Epithelial cell of esophagus (primary cell): Measurements from ENCODE around the gene PROC.

Experiments used
- DNase-seq: peaks from one replicate; pipeline ENCODE4 v3.0.0; 2010; ENCODE audit warnings: low read depth
- H3K4me3 ChIP-seq: 2 replicates; pipeline ENCODE4 v1.5.1; 2011; ENCODE audit warnings: mild to moderate bottlenecking, low read length, control low read depth
- TF ChIP-seq, protein P1 (sequence below): IDR thresholded peaks from 2 replicates; pipeline ENCODE4 v1.5.1; 2011; ENCODE audit warnings: low read depth, mild to moderate bottlenecking, low read length, control low read depth, inconsistent platforms; ENCODE audit not compliant: insufficient read depth; ENCODE audit errors: missing control alignments

The PROC gene

GRCh38 chr2:127429844-127430425 is 11.7 kb downstream of the PROC start:
- H3K4me3 ChIP-seq, result no peak overlapping the region
- DNase-seq, result no peak
- TF ChIP-seq, protein P1, sequence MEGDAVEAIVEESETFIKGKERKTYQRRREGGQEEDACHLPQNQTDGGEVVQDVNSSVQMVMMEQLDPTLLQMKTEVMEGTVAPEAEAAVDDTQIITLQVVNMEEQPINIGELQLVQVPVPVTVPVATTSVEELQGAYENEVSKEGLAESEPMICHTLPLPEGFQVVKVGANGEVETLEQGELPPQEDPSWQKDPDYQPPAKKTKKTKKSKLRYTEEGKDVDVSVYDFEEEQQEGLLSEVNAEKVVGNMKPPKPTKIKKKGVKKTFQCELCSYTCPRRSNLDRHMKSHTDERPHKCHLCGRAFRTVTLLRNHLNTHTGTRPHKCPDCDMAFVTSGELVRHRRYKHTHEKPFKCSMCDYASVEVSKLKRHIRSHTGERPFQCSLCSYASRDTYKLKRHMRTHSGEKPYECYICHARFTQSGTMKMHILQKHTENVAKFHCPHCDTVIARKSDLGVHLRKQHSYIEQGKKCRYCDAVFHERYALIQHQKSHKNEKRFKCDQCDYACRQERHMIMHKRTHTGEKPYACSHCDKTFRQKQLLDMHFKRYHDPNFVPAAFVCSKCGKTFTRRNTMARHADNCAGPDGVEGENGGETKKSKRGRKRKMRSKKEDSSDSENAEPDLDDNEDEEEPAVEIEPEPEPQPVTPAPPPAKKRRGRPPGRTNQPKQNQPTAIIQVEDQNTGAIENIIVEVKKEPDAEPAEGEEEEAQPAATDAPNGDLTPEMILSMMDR, result no peak

- no peak for DNase-seq
- TF ChIP-seq, protein P1, result no peak
Observed at GRCh38 chr2:127431408-127432023, 13.3 kb downstream of the PROC start.

DNA sequence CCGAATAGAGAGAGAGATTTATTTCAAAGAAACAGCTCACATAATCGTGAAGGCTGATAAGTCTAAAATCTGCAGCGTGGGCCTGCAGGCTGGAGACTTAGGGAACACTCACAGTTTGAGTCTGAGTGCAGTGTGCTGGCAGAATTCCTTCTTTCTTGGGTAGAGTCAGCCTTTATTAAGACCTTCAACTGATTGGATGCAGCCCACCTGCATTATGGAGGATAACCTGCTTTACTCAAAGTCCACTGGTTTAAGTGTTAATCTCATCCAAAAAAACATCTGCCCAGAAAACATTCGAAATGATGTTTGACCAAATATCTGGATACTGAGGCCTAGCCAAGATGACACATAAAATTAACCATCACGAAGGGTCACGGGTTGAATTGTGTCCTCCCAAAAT is 16.3 kb downstream of the PROC start:
- no peak overlapping the region for H3K4me3 ChIP-seq
- TF ChIP-seq, protein P1, result no peak
- no peak for DNase-seq

More at GRCh38 chr2:127431408-127432023, 13.3 kb downstream of the PROC start:
- no peak overlapping the region for H3K4me3 ChIP-seq

- H3K4me3 ChIP-seq, result no peak overlapping the region
- DNase-seq, result no peak
- TF ChIP-seq, protein P1, result no peak
Observed at GRCh38 chr2:127437056-127437455, 18.8 kb downstream of the PROC start.

GRCh38 chr2:127437781-127438726 is 19.8 kb downstream of the PROC start:
- TF ChIP-seq, protein P1, result no peak
- DNase-seq, result no peak

GRCh38 chr2:127439343-127439742 is 21.1 kb downstream of the PROC start:
- no peak for DNase-seq
- no peak overlapping the region for H3K4me3 ChIP-seq
- TF ChIP-seq, protein P1, result no peak

More at GRCh38 chr2:127437781-127438726, 19.8 kb downstream of the PROC start:
- no peak overlapping the region for H3K4me3 ChIP-seq
